ENCODE measurements around the gene AJAP1. TPM values are rescaled to one million over a fixed set of nuclear protein-coding genes. Genes with fewer than 3 reads are reported as not detected.
"Not testable (repeated sequence)": the region's sequence is repeated elsewhere in the genome, so short reads cannot be mapped to it uniquely, and the experiment has no call there.

AJAP1 gene, protein sequence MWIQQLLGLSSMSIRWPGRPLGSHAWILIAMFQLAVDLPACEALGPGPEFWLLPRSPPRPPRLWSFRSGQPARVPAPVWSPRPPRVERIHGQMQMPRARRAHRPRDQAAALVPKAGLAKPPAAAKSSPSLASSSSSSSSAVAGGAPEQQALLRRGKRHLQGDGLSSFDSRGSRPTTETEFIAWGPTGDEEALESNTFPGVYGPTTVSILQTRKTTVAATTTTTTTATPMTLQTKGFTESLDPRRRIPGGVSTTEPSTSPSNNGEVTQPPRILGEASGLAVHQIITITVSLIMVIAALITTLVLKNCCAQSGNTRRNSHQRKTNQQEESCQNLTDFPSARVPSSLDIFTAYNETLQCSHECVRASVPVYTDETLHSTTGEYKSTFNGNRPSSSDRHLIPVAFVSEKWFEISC
- 0.30 TPM for total RNA-seq

- DNase-seq = no peak
Observed at GRCh38 chr1:4653796-4654725, at the start of gene AJAP1. Gene AJAP1, plus strand, starts transcription at chr1:4654609. Its CDS starts 817 bp downstream, at chr1:4655426.

DNA sequence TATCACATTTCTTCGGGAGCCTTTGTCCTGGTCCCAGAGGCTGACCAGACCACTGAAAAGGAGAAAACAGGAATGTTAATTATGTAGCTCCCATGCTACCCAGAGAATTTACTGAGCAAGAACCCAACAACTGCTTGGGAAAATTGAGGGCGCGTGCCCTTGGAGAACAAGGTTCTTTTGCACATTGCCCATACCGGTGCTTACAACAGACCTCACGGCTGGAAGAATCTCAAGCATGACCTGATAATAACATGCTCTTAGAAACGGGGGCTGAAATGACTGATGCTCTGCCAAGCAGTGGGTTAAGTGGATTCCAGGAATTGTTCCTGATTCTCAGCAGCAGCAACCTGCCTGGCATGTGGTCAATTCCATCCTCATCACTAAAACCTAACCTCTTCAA, 49.3 kb upstream of the AJAP1 start:
- no peak for DNase-seq

- DNase-seq = no peak
Observed at GRCh38 chr1:4611563-4612341, 42.7 kb upstream of the AJAP1 start.

GRCh38 chr1:4612991-4613390, 41.4 kb upstream of the AJAP1 start:
- no peak for DNase-seq

- DNase-seq = no peak
Observed at GRCh38 chr1:4613606-4614370, 40.6 kb upstream of the AJAP1 start.

- no peak for DNase-seq
Observed at GRCh38 chr1:4614371-4615137, 39.9 kb upstream of the AJAP1 start.

- no peak for DNase-seq
Observed at GRCh38 chr1:4615138-4615470, 39.3 kb upstream of the AJAP1 start.

DNA sequence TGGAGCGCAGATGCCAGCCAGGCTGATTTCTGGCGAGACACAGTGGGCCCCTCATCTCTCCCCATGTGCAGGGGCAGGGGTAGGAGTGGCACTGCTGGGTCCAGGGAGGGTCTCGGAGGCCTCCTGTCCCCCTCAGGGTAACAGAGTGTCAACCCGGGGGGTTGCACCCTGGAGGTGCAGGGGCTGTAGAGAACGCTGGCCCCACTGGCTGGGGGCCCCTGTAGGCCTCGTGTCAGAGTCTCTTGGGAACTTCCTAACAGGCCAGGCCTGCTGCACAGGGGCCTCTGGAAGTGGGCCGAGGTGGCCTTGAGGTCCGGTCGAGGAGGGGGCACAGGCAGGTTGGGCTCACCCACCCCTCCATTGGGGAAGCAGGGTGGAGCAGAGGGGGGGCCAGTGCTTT, 38.9 kb upstream of the AJAP1 start:
- no peak for DNase-seq

GRCh38 chr1:4616831-4617465, 37.5 kb upstream of the AJAP1 start:
- DNase-seq = no peak

DNA sequence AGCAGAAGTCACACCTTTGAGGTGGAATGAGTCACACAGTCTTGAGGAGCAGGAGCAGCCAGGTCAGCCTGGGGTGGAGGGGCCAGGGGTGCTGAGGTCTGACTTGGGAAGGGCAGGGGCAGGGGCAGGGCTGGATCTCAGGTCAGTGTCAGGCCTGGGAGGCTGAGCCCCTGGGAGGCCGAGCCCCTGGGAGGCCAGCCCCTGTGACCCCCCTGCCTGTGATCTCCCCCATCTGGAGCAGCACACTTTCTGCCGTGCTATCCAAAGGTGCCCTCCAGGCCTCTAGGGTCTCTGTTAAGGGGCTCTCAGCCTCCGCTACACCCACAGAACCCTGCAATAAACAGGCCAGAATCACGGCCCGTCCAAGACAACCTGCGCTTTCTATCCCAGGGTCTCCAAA, 36.9 kb upstream of the AJAP1 start:
- no peak for DNase-seq

- not testable (repeated sequence) for DNase-seq
Observed at GRCh38 chr1:4618827-4619226, 35.6 kb upstream of the AJAP1 start.

DNA sequence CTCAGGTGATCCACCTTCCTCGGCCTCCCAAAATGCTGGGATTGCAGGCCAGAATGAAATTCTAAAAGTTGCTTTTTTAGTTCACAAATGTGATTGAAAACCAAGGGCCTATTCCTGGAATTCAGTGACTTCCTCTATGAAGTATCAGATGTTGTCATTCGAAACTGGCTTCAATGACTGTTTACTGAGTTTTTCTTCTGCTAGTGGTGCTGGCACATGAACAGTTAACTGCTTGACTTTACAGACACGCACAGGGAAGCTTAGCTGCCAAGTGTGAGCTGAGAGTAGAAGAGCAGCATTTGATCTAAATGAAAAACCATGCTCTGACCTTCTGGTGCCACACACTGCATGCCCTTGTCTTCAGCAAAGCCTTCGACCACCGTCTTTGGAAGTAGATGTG, 32.8 kb upstream of the AJAP1 start:
- no peak for DNase-seq

DNA sequence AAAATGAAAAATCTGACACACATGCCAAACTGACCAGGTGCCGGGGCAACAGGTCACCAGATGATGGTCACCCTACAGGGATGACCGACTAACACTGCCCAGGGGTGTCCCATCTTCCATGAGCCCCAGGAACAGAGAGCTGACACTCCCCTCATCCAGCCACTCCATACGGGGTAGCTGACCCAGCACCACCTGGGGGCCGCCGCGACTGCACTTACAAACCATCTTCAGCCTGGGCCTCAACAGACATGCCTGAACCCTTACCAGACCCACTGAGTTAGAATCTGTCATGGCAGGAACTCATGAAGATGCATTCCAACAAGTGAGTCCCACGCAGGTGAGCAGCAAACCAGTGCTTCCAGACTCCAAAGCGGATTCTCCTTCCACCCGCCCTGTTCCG, 31.6 kb upstream of the AJAP1 start:
- no peak for DNase-seq

GRCh38 chr1:4624141-4624715, 30.2 kb upstream of the AJAP1 start:
- no peak for DNase-seq

GRCh38 chr1:4624801-4625200, 29.6 kb upstream of the AJAP1 start:
- no peak for DNase-seq

- DNase-seq = no peak
Observed at GRCh38 chr1:4626061-4626460, 28.3 kb upstream of the AJAP1 start.

GRCh38 chr1:4626560-4627319, 27.7 kb upstream of the AJAP1 start:
- no peak for DNase-seq

GRCh38 chr1:4627353-4627752, 27.1 kb upstream of the AJAP1 start:
- no peak for DNase-seq

DNA sequence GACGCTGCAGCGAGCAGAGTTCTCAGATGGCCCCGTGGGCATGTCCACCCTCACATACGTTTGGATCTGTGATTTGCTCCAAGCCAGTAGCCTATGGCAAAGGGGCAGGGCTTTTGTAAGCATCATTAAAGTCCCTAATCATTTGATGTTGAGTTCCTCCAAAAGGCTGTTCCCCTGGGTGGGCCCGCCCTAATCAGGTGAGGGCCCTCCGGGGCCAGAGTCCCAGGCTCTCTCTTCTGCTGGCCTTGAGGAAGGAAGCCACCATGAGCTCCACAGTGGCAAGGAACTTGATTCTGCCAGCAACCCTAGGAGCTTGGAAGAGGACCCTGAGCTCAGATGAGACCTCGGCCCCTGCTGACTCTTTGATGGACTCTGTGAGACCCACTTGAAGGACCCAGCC, 25.4 kb upstream of the AJAP1 start:
- DNase-seq = no peak

Measured in skin of body (tissue), 2 donors.